Activated T-cell treated with anti-CD3 and anti-CD28 coated beads for 4 hours (primary cell): Measurements from ENCODE around the gene LEFTY2.
A peak's percentile ranks its signal among the peaks of the same experiment; 100 is the strongest.

Experiments used
- DNase-seq: peaks from one replicate; pipeline ENCODE4 v3.0.0-alpha.2; 2020

Gene LEFTY2

DNA sequence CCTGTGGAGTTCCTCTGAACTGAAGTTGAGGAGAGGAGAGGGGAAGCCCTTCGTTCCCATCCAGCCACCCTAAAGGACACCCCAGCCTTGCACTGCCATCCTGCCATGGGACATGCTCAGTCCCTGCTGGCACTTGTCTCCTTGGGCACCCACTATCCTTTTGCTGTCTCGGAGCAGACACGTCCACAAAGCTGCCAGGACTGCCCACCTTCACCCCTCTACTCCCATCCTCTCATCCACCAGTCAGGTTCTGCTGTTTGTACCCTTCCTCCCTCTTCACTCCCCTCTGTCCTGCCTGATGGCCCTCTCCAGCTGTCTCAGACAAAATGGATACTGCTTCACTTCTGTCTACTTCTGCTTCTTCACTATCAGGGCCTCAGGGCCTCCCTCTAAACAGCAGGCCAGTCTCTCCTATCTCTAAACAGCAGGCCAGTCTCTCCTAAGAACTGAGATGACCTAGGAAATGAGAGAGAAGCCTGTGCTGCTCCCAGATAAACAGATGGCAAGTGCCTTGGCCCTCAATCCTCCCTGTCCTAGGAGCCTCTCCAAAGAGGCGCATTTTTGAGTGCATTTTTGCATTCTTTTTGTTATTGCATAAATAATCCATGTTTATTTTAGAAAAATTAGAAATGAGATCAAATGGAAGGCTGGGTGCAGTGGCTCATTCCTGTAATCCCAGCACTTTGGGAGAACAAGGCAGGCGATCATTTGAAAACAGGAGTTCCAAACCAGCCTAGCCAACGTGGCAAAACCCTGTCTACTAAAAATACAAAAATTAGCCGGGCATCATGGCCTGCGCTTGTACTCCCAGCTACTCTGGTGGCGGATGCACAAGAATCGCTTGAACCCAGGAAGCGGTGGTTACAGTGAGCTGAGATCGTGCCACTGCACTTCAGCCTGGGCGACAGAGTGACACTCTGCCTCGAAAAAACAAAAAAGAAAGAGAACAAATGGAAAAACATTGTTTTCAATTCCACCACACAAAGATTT lies 12.5 kb downstream of the LEFTY2 start:
- no peak for DNase-seq

GRCh38 chr1:225926551-225927113 lies 14.4 kb downstream of the LEFTY2 start:
- DNase-seq: no peak

GRCh38 chr1:225923692-225924555 lies 17.1 kb downstream of the LEFTY2 start, which contains the start of gene PYCR2:
Gene PYCR2 (minus strand): TSS chr1:225924250. CDS start chr1:225924110, 140 bp downstream.
- DNase-seq: peak; percentile 88

GRCh38 chr1:225923381-225923691 lies 17.7 kb downstream of the LEFTY2 start:
- no peak for DNase-seq

GRCh38 chr1:225921734-225922709 lies 19.0 kb downstream of the LEFTY2 start:
- DNase-seq: no peak

DNA sequence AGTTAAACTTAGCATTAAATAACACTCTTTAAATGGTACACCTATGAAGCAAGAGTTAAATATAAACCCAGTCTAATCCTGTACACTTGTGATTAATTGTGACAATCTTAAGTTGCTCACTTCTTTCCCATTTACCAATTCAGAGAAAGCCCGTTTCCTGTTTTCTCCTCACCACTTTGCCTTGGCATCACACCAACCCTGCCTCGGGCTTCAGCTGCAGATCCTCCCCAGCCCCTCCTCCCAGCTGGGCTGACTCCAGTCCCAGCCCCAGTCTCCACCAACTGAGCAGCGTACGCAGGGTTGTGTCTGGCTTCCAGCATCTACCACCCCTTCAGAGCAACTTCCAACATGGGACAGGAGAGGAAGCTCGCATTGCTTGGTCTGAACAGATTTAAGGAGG lies 21.1 kb downstream of the LEFTY2 start:
- DNase-seq: no peak

DNA sequence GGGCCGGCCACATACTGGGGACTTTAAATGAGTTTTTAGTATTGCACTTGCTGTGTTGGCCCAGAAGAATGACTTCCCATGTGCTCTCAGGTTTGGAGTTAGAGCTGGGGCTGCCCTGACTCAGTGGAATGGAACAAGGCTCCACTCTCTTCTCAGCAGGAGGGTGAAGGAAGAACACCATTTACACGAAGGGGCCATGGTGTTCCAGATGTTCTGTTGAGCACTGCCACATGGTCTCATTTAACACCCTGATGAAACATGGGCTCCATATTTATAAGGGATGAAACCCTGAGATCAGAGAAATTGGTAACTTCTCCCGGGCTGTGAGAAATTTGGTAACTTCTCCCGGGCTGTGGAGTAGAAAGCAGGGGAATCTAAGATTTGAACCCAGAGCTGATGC lies 22.7 kb downstream of the LEFTY2 start:
- DNase-seq: no peak

- DNase-seq: no peak
Observed at GRCh38 chr1:225917536-225917935, 23.5 kb downstream of the LEFTY2 start.

GRCh38 chr1:225917101-225917500 lies 23.9 kb downstream of the LEFTY2 start:
- DNase-seq: no peak

DNA sequence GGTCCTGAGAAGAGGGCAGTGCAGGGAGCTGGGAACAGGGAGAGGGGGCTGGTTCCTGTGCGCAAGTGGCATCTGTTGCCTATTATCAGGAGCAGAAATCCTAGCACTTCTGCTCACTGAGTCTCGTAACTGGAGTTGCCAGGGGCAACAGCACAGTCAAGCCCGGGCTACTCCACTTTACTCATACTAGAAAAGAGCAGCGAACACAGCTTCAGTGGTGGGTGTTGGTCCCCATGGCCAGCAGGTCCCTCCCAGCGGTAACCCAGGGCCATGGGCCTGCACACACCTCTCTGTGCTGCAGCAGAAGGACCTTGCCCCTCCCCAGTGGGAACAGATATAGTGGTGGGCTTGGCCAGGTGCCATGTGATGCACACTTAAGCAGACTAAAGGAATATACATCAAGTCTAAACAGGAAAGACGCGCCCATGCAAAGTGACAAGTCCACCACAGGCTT lies 25.5 kb downstream of the LEFTY2 start:
- no peak for DNase-seq

- no peak for DNase-seq
Observed at GRCh38 chr1:225914947-225915346, 26.1 kb downstream of the LEFTY2 start.

GRCh38 chr1:225914391-225914790 lies 26.6 kb downstream of the LEFTY2 start:
- DNase-seq: no peak

- peak; percentile 51 for DNase-seq
Observed at GRCh38 chr1:225911191-225912130, 29.6 kb downstream of the LEFTY2 start.

DNA sequence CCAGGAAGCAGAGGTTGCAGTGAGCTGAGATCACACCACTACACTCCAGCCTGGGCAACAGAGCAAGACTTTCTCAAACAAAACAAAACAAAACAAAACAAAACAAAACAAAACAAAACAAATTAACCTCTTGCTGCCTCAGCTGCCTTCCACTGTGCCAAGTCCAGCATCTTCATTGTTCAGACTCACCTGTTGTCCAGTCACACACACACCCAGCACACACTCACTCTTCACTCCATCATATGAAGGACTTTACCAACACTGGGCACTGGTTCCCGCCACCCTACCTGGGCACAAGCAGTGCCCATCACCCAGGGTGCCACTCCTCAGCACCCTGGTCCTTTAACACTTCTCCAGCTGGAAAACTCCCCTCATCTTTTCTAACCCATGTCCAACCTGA lies 31.5 kb downstream of the LEFTY2 start:
- DNase-seq: no peak

DNA sequence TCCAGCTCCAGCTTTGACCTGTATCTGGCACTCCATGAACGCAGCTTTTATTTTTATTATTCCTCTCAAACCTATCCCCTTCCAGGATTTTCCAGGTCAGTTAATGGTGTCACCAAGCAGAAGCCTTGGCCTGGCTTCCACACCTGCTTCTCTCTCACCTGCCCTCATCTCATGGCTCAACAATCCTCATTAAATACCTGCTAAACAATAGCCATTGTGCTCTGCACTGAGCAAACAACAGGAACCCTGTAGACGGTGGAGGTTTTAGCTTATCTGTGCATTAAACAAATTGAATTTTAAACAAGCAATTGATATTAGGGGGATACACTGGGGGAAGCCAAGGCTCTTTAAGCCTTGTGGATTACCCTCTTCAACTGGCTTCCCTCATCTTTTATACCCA lies 32.2 kb downstream of the LEFTY2 start:
- DNase-seq: no peak

GRCh38 chr1:225908013-225908640 lies 32.9 kb downstream of the LEFTY2 start:
- no peak for DNase-seq

DNA sequence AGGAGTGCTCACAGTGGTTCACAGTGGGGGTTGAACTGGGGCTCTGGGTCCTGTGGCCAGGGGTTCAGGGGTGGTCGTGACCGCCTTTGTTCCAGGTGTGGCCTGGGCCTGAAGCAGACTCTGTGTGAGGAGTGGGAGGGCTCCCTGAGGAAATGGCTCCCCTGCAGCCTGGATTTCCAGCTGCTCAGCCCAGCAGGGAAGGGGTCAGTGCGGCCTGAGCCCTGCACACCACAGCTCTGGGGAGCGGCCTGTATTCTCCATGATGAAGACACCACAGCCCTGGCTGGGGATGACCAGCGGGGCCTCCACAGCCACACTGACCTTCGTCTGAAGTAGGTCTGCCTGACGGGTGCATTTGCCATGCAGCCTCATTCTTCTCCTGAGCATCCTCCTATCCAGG lies 33.7 kb downstream of the LEFTY2 start:
- no peak for DNase-seq

DNA sequence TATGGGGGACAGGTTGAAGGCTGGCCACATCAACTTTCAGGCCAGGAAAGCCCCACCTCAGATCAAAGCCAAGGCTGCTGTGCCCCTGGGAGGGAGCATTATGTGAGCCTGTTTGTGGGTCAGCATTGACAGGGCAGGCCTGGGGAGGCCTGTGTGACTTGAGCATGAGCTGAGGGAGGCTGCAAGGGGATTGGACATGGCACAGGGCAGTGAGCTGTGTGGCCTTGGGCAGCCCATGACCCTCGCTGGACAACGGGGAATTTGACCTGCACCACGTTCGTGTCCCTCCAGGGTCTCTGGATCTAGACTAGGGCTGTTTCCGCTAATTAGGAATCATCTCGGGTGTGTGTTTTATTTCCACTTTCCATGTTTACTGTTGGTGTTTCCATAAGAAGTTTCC lies 34.6 kb downstream of the LEFTY2 start:
- no peak for DNase-seq

GRCh38 chr1:225903623-225904022 lies 37.4 kb downstream of the LEFTY2 start:
- no peak for DNase-seq
